SU-DHL-6 (cell line): ENCODE data around the gene ETV6.

Source experiments
- CTCF ChIP-seq: fragments of 200-600 bp; sonication (generic); IDR thresholded peaks from one replicate; pipeline ENCODE4 v1.5.1; 2017; ENCODE audit warnings: antibody characterized with exemption, mild to moderate bottlenecking, low read length, moderate library complexity; ENCODE audit not compliant: insufficient read depth, poor library complexity, severe bottlenecking
- EZH2phosphoT487 ChIP-seq: fragments of 200-600 bp; sonication (generic), shearing (Covaris generic); conservative IDR thresholded peaks from 2 replicates; pipeline ENCODE4 v1.6.1; 2018; ENCODE audit warnings: mild to moderate bottlenecking, antibody characterized with exemption, low read length, moderate library complexity, mixed read lengths

GRCh38 chr12:11746940-11747716 lies 97.7 kb downstream of the ETV6 start:
- TF ChIP-seq EZH2phosphoT487 (no peak), CTCF (no peak)
